Loucy (cell line): Measurements from ENCODE around the gene SYNE1.

ENCODE experiments used
- CTCF ChIP-seq: fragments of 200-600 bp; sonication (generic); conservative IDR thresholded peaks from 2 replicates; pipeline ENCODE4 v1.5.1; 2014; ENCODE audit warnings: mild to moderate bottlenecking, antibody characterized with exemption, low read length
- EZH2phosphoT487 ChIP-seq: fragments of 200-600 bp; IDR thresholded peaks from 2 replicates; pipeline ENCODE4 v1.6.1; 2018; ENCODE audit warnings: antibody characterized with exemption, mild to moderate bottlenecking, moderate library complexity, borderline replicate concordance

GRCh38 chr6:152416652-152417051 is 220.5 kb downstream of the SYNE1 start:
- TF ChIP-seq CTCF = no peak
- no peak for TF ChIP-seq EZH2phosphoT487
